ENCODE measurements around the gene GRIA3. TPM values are rescaled to one million over a fixed set of nuclear protein-coding genes. Genes with fewer than 3 reads are reported as not detected.

Gene GRIA3
- total and polyA plus RNA-seq, 10 donors = 0.10 to 0.61 (median 0.24) TPM; not detected in 2

GRCh38 chrX:123476611-123477219 lies 292.6 kb downstream of the GRIA3 start:
- Histone ChIP-seq H3K4me3 (no peak overlapping the region), H3K36me3 (no peaks in the 10 kb centered on the region), H3K9me3 (no peaks in the 10 kb centered on the region), H3K27ac (no peak overlapping the region), H3K27me3 (replicated peaks in 1 of 7) (no peaks in the 10 kb centered on the region), H3K4me1 (no peaks in the 10 kb centered on the region)
- WGBS, 5 donors = 61 to 81% (median 69%) methylated on average over 5 of the region's 5 CpGs
- no peak for TF ChIP-seq POLR2A (IDR thresholded peaks at IDR 0.05)
- TF ChIP-seq CTCF (IDR thresholded peaks at IDR 0.05 in 8 of 11, conservative IDR thresholded peaks at IDR 0.05 in 3 of 11) = no peak
- DNase-seq = no peak
- intact Hi-C loops (cut with DNase I; ENCODE audit: low total_unique reads) = no loop called here

- no peaks in the 10 kb centered on the region for H3K36me3 ChIP-seq
- H3K4me1 ChIP-seq = no peaks in the 10 kb centered on the region
- intact Hi-C loops (cut with DNase I; ENCODE audit: low total_unique reads) = no loop called here
- 58 to 91% (median 84%) methylated on average over 3 of the region's 3 CpGs for WGBS, 5 donors
- no peaks in the 10 kb centered on the region for H3K27me3 ChIP-seq (replicated peaks in 1 of 7)
- no peak overlapping the region for H3K27ac ChIP-seq
- no peaks in the 10 kb centered on the region for H3K9me3 ChIP-seq
- no peak overlapping the region for H3K4me3 ChIP-seq
- TF ChIP-seq POLR2A (IDR thresholded peaks at IDR 0.05) (no peak), POLR2AphosphoS5 (IDR thresholded peaks at IDR 0.05) (no peak), CTCF (IDR thresholded peaks at IDR 0.05 in 8 of 11, conservative IDR thresholded peaks at IDR 0.05 in 3 of 11) (no peak)
- no peak for DNase-seq
Measured at GRCh38 chrX:123477673-123478072, 293.6 kb downstream of the GRIA3 start.

GRCh38 chrX:123481913-123482851 lies 298.1 kb downstream of the GRIA3 start:
- Histone ChIP-seq H3K4me3 (no peak overlapping the region), H3K27me3 (replicated peaks in 1 of 7) (no peaks in the 10 kb centered on the region), H3K27ac (no peak overlapping the region), H3K36me3 (no peaks in the 10 kb centered on the region), H3K4me1 (no peaks in the 10 kb centered on the region), H3K9me3 (no peaks in the 10 kb centered on the region)
- WGBS, 5 donors = 61 to 77% (median 69%) methylated on average over 11 of the region's 11 CpGs
- TF ChIP-seq POLR2AphosphoS5 (IDR thresholded peaks at IDR 0.05) (no peak), POLR2A (IDR thresholded peaks at IDR 0.05) (no peak), CTCF (IDR thresholded peaks at IDR 0.05 in 8 of 11, conservative IDR thresholded peaks at IDR 0.05 in 3 of 11) (no peak)
- intact Hi-C loops (cut with DNase I; ENCODE audit: low total_unique reads) = no loop called here
- no peak for DNase-seq

- Histone ChIP-seq H3K36me3 (no peaks in the 10 kb centered on the region), H3K4me1 (no peaks in the 10 kb centered on the region), H3K9me3 (no peaks in the 10 kb centered on the region), H3K27ac (no peak overlapping the region), H3K4me3 (no peak overlapping the region), H3K27me3 (replicated peaks in 1 of 7) (no peaks in the 10 kb centered on the region)
- TF ChIP-seq CTCF (IDR thresholded peaks at IDR 0.05 in 8 of 11, conservative IDR thresholded peaks at IDR 0.05 in 3 of 11) (no peak), POLR2A (IDR thresholded peaks at IDR 0.05) (no peak), POLR2AphosphoS5 (IDR thresholded peaks at IDR 0.05) (no peak)
- 62 to 94% (median 84%) methylated on average over 2 of the region's 2 CpGs for WGBS, 5 donors
- no peak for DNase-seq
- intact Hi-C loops (cut with DNase I; ENCODE audit: low total_unique reads) = no loop called here
Measured at GRCh38 chrX:123486297-123486696, 302.2 kb downstream of the GRIA3 start.
